Trophoblast cell (in vitro differentiated cells and primary cell): ENCODE measurements around the gene SNORC.

Source experiments
- DNase-seq, 2 donors: peaks; one replicate each; pipeline ENCODE4 v3.0.0-alpha.2; 2016
- H2AFZ ChIP-seq: 2 replicates; pipeline ENCODE4 v1.6.1; 2013; ENCODE audit warnings: low read length, moderate library complexity, mild to moderate bottlenecking; ENCODE audit not compliant: insufficient read depth, poor library complexity
- H2AK5ac ChIP-seq: 2 replicates; pipeline ENCODE4 v1.6.1; 2013; ENCODE audit warnings: mild to moderate bottlenecking, low read length
- H2BK120ac ChIP-seq: 2 replicates; pipeline ENCODE4 v1.6.1; 2013; ENCODE audit warnings: low read length, mild to moderate bottlenecking, moderate library complexity; ENCODE audit not compliant: insufficient read depth, poor library complexity
- H2BK12ac ChIP-seq: 2 replicates; pipeline ENCODE4 v1.6.1; 2013; ENCODE audit warnings: mild to moderate bottlenecking, low read length, moderate library complexity
- H2BK5ac ChIP-seq: 2 replicates; pipeline ENCODE4 v1.6.1; 2013; ENCODE audit warnings: low read length, low read depth, moderate library complexity, mild to moderate bottlenecking; ENCODE audit not compliant: poor library complexity
- H3K14ac ChIP-seq: 2 replicates; pipeline ENCODE4 v1.6.1; 2013; ENCODE audit warnings: mild to moderate bottlenecking, low read length
- H3K18ac ChIP-seq: 2 replicates; pipeline ENCODE4 v1.6.1; 2013; ENCODE audit warnings: mild to moderate bottlenecking, low read length
- H3K23ac ChIP-seq: 2 replicates; pipeline ENCODE4 v1.6.1; 2013; ENCODE audit warnings: low read length
- H3K27ac ChIP-seq: 2 replicates; pipeline ENCODE4 v1.5.1; 2013; ENCODE audit warnings: low read depth, mild to moderate bottlenecking, inconsistent platforms, low read length, moderate library complexity
- H3K27me3 ChIP-seq: 2 replicates; pipeline ENCODE4 v1.6.1; 2013; ENCODE audit warnings: inconsistent platforms, mild to moderate bottlenecking, low read length, moderate library complexity; ENCODE audit not compliant: insufficient read depth
- H3K36me3 ChIP-seq, 2 experiments: 1 replicate in 1 of 2; 2 replicates in 1 of 2; pipeline ENCODE4 v1.6.1; 2013; ENCODE audit warnings: low read length in 2 of 2, mild to moderate bottlenecking in 2 of 2, moderate library complexity in 1 of 2; ENCODE audit not compliant: insufficient read depth in 2 of 2, control insufficient read depth in 1 of 2
- H3K4ac ChIP-seq: 2 replicates; pipeline ENCODE4 v1.6.1; 2013; ENCODE audit warnings: low read depth, mild to moderate bottlenecking, low read length, moderate library complexity
- H3K4me1 ChIP-seq, 2 experiments: 1 replicate in 1 of 2; 2 replicates in 1 of 2; pipeline ENCODE4 v1.6.1; 2013; ENCODE audit warnings: low read length in 2 of 2, mild to moderate bottlenecking in 2 of 2, moderate library complexity in 1 of 2; ENCODE audit not compliant: insufficient read depth in 2 of 2, control insufficient read depth in 1 of 2
- H3K4me2 ChIP-seq: 2 replicates; pipeline ENCODE4 v1.6.1; 2013; ENCODE audit warnings: inconsistent platforms, mild to moderate bottlenecking, low read length, moderate library complexity
- H3K4me3 ChIP-seq: 2 replicates; pipeline ENCODE4 v1.5.1; 2013; ENCODE audit warnings: mild to moderate bottlenecking, low read depth, low read length, inconsistent platforms
- H3K79me1 ChIP-seq: one replicate; pipeline ENCODE4 v1.6.1; 2013; ENCODE audit warnings: low read length
- H3K79me2 ChIP-seq: 2 replicates; pipeline ENCODE4 v1.6.1; 2013; ENCODE audit warnings: low read length, mild to moderate bottlenecking; ENCODE audit not compliant: control insufficient read depth, insufficient read depth, poor library complexity
- H3K9ac ChIP-seq: 2 replicates; pipeline ENCODE4 v1.6.1; 2013; ENCODE audit warnings: mild to moderate bottlenecking, low read length
- H3K9me3 ChIP-seq: 2 replicates; pipeline ENCODE4 v1.6.1; 2013; ENCODE audit warnings: low read depth, mild to moderate bottlenecking, control low read depth, inconsistent platforms, low read length; ENCODE audit not compliant: insufficient read depth
- H4K12ac ChIP-seq: 2 replicates; pipeline ENCODE4 v1.6.1; 2013; ENCODE audit warnings: low read depth, mild to moderate bottlenecking, low read length, moderate library complexity
- H4K8ac ChIP-seq: 2 replicates; pipeline ENCODE4 v1.6.1; 2013; ENCODE audit warnings: low read depth, mild to moderate bottlenecking, low read length, moderate library complexity
- H4K91ac ChIP-seq: one replicate; pipeline ENCODE4 v1.6.1; 2013; ENCODE audit warnings: low read depth, mild to moderate bottlenecking, low read length, moderate library complexity
- WGBS: extraction: QIAGEN DNeasy Blood & Tissue Kit; methylation state at CpG from one replicate; pipeline ENCODE4 v1.1.7; 2013; ENCODE audit warnings: missing lambda C conversion rate; ENCODE audit not compliant: insufficient read length, insufficient coverage; ENCODE audit errors: extremely low coverage; 5-methylcytosine and 5-hydroxymethylcytosine counted together

The SNORC gene

GRCh38 chr2:232911712-232912277, 41.7 kb downstream of the SNORC start:
- no peak for DNase-seq
- no peak overlapping the region for H3K9ac ChIP-seq
- WGBS, result no CpG with 5 or more reads among the region's 1 CpG
- peaks cover 2% of the 10 kb centered on the region for H3K9me3 ChIP-seq
- no peak overlapping the region for H3K14ac ChIP-seq
- no peaks in the 10 kb centered on the region for H3K4me1 ChIP-seq
- no peak overlapping the region for H3K23ac ChIP-seq
- H3K4me2 ChIP-seq, result no peak overlapping the region
- no peaks in the 10 kb centered on the region for H3K27me3 ChIP-seq
- H2AFZ ChIP-seq, result no peak overlapping the region
- no peak overlapping the region for H4K12ac ChIP-seq
- H3K79me1 ChIP-seq, result no peaks in the 10 kb centered on the region
- no peak overlapping the region for H2BK120ac ChIP-seq
- no peak overlapping the region for H4K91ac ChIP-seq
- no peak overlapping the region for H3K4ac ChIP-seq
- no peak overlapping the region for H2AK5ac ChIP-seq
- H3K27ac ChIP-seq, result no peak overlapping the region
- H3K79me2 ChIP-seq, result no peaks in the 10 kb centered on the region
- no peak overlapping the region for H3K4me3 ChIP-seq
- no peak overlapping the region for H2BK5ac ChIP-seq
- H3K18ac ChIP-seq, result no peak overlapping the region
- no peak overlapping the region for H2BK12ac ChIP-seq
- no peaks in the 10 kb centered on the region for H3K36me3 ChIP-seq
- H4K8ac ChIP-seq, result no peak overlapping the region

GRCh38 chr2:232913903-232914302, 43.8 kb downstream of the SNORC start:
- Histone ChIP-seq H3K36me3 (no peaks in the 10 kb centered on the region), H2BK5ac (no peak overlapping the region), H3K4me1 (no peaks in the 10 kb centered on the region), H2AFZ (no peak overlapping the region), H3K27ac (no peak overlapping the region), H3K9ac (no peak overlapping the region), H3K23ac (peak overlapping the region; percentile 49), H3K4me2 (no peak overlapping the region), H2BK120ac (no peak overlapping the region), H3K9me3 (peaks cover 2% of the 10 kb centered on the region), H3K4ac (no peak overlapping the region), H4K8ac (no peak overlapping the region), H3K4me3 (no peak overlapping the region), H3K27me3 (no peaks in the 10 kb centered on the region), H3K18ac (no peak overlapping the region), H4K91ac (no peak overlapping the region), H3K14ac (no peak overlapping the region), H2BK12ac (no peak overlapping the region), H2AK5ac (no peak overlapping the region), H3K79me2 (no peaks in the 10 kb centered on the region), H4K12ac (no peak overlapping the region), H3K79me1 (no peaks in the 10 kb centered on the region)
- no CpG with 5 or more reads among the region's 2 CpGs for WGBS
- DNase-seq, result no peak

GRCh38 chr2:232919141-232919540, 49.1 kb downstream of the SNORC start:
- H3K4me1 ChIP-seq, result no peaks in the 10 kb centered on the region
- H3K4me3 ChIP-seq, result no peak overlapping the region
- H2BK5ac ChIP-seq, result no peak overlapping the region
- H3K9me3 ChIP-seq, result no peaks in the 10 kb centered on the region
- no peak overlapping the region for H4K91ac ChIP-seq
- WGBS, result no CpG with 5 or more reads among the region's 6 CpGs
- no peaks in the 10 kb centered on the region for H3K36me3 ChIP-seq
- no peak overlapping the region for H2BK120ac ChIP-seq
- H4K12ac ChIP-seq, result no peak overlapping the region
- no peak overlapping the region for H2BK12ac ChIP-seq
- H3K4ac ChIP-seq, result no peak overlapping the region
- no peak overlapping the region for H3K18ac ChIP-seq
- H2AFZ ChIP-seq, result no peak overlapping the region
- H3K9ac ChIP-seq, result no peak overlapping the region
- DNase-seq, result no peak
- no peak overlapping the region for H2AK5ac ChIP-seq
- H4K8ac ChIP-seq, result no peak overlapping the region
- no peak overlapping the region for H3K14ac ChIP-seq
- H3K79me2 ChIP-seq, result no peaks in the 10 kb centered on the region
- no peak overlapping the region for H3K27ac ChIP-seq
- H3K27me3 ChIP-seq, result no peaks in the 10 kb centered on the region
- H3K4me2 ChIP-seq, result no peak overlapping the region
- H3K23ac ChIP-seq, result no peak overlapping the region
- H3K79me1 ChIP-seq, result no peaks in the 10 kb centered on the region

- H3K4ac ChIP-seq, result no peak overlapping the region
- no peak for DNase-seq
- no peak overlapping the region for H3K4me2 ChIP-seq
- H2BK5ac ChIP-seq, result no peak overlapping the region
- no peak overlapping the region for H3K18ac ChIP-seq
- no peak overlapping the region for H3K23ac ChIP-seq
- H3K9me3 ChIP-seq, result peaks cover 2% of the 10 kb centered on the region
- no peaks in the 10 kb centered on the region for H3K79me1 ChIP-seq
- no peak overlapping the region for H2AFZ ChIP-seq
- no peaks in the 10 kb centered on the region for H3K4me1 ChIP-seq
- H3K36me3 ChIP-seq, result no peaks in the 10 kb centered on the region
- no peak overlapping the region for H3K4me3 ChIP-seq
- WGBS, result no CpG with 5 or more reads among the region's 11 CpGs
- no peak overlapping the region for H2BK120ac ChIP-seq
- no peaks in the 10 kb centered on the region for H3K79me2 ChIP-seq
- H4K12ac ChIP-seq, result no peak overlapping the region
- no peak overlapping the region for H2BK12ac ChIP-seq
- H3K14ac ChIP-seq, result no peak overlapping the region
- no peak overlapping the region for H3K9ac ChIP-seq
- no peaks in the 10 kb centered on the region for H3K27me3 ChIP-seq
- H4K91ac ChIP-seq, result no peak overlapping the region
- H3K27ac ChIP-seq, result no peak overlapping the region
- no peak overlapping the region for H4K8ac ChIP-seq
- no peak overlapping the region for H2AK5ac ChIP-seq
These were observed 50.0 kb downstream of the SNORC start for GRCh38 chr2:232920055-232920454.
